Hematopoietic multipotent progenitor cell treated with erythropoietin and hydrocortisone succinate and interleukin-3 and kit ligand, for 8 days (in vitro differentiated cells): Measurements from ENCODE around the gene COMMD8.
"Not testable (repeated sequence)": the region's sequence is repeated elsewhere in the genome, so short reads cannot be mapped to it uniquely, and the experiment has no call there.

Experiments
- DNase-seq: peaks from one replicate; pipeline ENCODE4 v3.0.0-alpha.2; 2015

The COMMD8 gene

DNA sequence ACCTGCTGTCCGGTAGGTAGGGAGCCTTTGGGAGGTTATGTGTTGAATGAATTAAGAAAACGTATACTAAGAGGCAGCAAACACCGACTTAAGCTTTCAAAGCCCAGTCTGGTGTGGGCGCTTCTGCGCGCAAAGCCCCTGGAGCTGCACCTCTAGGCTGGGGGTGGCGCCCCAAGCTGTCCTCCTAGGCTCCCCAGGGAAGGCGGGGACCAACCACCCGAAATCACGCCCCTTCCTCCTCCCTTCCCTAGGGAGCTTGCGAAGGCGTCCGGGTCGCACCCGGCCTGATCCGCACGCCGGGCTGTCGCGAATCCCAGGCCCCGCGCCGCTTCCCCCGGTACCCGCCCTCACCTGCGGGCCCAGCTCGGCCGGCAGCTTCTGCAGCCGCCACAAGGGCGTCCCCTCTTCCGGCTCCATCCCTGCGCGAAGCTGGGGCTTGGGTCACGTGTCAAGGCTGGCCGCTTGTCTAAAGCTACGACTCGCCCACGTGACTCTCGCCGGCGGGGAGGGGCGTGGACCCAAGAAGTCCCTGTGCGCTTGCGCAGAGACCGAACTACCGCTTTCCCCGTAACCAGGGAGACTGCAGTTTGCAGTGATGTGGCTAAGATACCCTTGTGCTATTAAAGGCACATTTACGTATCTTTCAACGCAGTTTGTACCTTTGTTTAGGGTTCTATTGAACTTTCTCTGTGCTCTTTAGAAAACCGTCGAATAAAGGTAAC, at the start of gene COMMD8:
Gene COMMD8 (minus strand): TSS at position 468 of the 722 bp plus-strand sequence. CDS start 51 bp downstream, at position 417.
- peak; percentile 97 for DNase-seq

DNA sequence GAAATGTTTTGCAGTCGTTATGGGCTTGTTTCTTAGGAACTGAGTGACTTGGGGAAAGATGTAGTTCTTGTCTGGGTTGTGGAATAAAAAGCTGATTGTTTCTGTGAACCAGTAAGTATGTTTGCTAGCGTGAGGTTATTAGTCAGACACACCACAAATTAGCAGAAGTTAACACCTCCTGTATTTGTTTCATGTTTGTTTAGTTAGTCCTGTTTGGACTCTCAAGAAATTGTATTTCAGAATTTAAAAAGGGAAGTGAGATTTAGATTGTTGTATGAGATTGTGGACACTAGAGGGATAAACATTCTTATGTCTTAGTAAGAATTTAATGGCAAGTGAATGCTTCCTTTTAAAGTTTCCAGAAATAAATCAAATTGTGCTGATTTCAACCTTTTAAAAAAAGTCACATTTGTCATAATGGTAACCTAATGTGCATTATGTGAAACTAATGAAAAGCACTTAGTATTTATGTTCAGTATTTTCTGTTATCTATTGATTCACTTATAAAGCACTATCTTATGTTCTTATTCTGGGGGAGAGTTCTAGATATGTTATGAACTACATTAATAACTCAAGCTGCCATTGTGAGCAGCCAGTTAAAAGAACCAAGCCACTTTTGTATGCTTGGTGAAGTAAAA, 47.1 kb upstream of the COMMD8 start:
- no peak for DNase-seq

DNA sequence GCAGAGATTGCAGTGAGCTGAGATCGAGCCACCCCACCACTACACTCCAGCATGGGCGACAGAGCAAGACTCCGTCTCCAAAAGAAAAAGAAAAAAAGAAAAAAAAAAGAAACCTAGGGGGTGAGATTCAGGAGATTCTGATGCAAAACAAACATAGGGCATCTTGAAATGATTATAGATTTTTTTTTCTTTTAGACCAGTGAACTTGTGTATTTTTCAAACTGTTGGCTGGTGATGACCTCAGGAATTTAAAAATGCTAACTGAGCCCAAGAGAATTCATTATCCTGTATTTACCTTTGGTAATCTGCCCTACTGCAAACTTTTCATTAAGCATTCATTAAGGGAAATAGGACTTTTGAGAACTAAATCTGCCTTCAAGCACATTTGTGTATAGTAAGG, 42.2 kb upstream of the COMMD8 start:
- DNase-seq = no peak

DNA sequence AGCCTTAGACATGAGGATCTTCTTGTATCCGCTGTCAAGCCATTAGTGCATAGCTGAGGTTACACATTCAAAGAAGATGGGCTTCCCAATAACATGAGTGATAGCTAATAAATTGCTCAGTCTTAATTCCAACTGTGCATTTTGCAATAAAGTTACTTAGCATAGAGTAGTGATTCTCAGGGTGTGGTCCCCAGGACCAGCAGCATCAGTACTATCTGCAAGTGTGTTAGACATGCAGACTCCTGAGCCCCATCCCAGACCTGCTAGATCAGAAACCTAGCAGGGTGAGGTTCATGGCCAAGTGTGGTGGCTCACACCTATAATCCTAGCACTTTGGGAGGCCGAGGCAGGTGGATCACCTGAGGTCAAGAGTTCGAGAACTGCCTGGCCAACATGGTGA, 41.6 kb upstream of the COMMD8 start:
- DNase-seq = no peak

DNA sequence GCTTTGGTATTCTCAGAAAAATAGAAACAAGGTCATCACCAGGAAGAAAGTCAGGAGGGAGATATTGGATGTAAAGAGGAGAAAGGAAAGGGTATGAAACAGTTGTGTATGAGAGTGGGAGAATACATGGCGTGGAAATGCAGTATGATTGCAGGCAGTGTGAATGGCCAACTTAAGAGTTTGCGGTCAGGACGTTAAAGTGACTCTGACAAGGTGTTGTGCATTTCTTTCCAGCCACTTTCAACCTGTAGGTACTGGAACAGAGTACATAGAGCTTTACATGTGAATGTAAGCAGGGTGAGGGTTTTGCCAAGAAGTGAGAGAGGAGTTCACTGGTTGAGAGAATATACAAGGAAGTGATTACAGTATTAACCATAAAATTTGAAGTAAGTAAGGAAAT, 37.3 kb upstream of the COMMD8 start:
- no peak for DNase-seq

DNA sequence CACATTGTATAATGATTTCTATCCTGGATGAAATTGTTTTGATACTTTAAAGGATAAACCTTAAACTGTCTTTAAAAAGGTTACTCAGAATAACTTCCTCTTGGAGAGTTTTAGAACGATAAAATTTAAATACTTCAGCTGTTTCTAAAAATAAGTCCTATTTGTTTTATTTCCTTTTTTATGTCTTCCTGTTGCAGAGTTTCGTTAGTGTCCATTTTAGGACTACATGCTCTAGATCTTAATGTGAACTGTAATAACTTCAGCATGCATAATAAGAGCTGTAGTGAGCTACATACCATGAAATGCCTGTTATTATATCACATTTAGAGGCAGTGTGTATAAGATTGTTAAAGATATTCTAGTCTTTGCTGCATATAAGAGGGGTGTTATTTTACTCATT, 36.2 kb upstream of the COMMD8 start:
- no peak for DNase-seq

DNA sequence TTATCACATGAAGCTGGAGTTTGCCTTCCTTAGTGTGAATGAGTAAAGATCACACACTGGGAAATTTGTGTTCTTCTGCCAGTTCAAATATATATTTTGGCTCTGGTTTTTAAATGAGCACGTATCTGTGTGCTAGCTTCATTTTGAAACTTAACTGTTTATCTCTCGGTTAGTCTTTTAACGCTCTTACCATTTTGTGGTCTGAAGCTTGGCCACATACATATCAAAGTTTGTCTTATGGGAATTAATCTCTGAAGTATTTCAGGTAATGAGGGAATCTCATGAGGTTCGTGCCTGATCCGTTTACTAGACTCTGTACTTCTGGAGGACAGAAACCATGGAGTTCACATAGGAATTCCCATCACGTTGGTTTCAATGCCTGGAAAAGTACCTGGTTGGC, 35.4 kb upstream of the COMMD8 start:
- DNase-seq = no peak

DNA sequence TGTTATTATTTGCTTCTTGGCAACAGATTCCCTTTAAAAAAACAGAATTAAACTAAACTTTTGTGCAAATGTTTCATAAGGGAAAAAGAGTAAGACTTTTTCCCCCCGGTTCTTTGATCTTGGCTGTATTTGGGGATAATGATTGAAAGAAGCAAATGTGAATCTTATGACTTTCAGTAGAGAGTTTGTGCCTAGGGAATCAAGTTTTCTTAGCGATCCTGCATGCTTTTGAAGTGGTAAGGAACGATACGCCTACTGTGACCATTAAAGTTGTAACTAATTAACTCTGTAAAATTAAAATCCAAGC, 30.6 kb upstream of the COMMD8 start:
- no peak for DNase-seq

DNA sequence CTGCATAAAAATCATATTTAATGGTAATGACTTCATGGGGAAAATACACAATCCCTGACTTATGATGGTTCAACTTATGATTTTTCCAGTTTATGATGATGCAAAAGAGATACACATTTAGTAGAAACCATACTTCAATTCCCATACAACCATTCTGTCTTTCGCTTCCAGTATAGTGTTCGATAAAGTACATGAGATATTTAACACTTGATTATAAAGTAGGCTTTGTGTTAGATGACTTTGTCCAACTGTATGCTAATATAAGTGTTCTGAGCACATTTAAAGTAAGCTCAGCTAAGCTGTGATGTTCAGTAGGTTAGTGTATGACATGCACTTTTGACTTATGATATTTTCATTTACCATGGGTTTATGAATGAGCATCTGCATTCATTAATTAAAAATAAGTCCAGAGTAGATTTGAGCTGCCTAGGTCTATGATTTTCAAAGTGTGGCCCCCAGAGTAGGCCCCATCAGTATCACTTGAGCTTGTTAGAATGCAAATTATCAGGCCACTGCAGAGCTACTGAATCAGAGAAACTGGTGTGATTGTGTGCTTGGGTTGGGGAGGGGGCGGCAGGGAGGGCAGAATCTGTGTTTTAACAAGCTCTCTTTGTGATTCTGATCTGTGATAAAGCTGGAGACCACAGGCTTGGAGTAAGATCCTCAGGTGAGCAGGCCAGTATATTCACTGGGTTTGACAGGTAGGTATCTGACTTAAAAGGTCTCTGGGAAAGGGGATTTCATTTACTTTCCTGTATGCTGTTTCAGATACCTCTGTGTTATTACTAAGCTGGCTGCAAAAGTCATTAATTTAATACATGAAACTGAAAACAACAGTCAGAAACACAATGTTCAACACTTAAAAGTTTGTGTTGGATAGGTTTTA, 30.0 kb upstream of the COMMD8 start:
- DNase-seq = no peak

DNA sequence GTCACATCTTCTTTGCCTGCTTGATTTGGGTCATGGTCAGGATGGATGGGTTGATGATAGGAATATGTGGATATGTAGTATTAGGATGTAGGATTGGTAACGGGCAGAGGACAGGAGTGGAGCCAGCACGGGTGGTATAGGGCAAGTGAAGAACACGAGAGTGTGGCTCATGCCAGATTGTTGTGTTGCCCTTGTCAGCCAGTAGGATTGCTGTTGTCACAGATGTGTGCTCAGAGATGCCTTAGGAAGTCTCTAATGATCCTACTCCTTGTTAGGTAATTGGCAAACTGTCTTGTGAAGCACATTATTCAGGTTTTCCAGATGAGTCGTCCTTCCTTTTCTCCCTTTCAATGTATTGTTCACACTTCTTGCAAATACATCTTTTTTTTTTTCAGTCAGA, 27.0 kb upstream of the COMMD8 start:
- DNase-seq = peak; percentile 32

DNA sequence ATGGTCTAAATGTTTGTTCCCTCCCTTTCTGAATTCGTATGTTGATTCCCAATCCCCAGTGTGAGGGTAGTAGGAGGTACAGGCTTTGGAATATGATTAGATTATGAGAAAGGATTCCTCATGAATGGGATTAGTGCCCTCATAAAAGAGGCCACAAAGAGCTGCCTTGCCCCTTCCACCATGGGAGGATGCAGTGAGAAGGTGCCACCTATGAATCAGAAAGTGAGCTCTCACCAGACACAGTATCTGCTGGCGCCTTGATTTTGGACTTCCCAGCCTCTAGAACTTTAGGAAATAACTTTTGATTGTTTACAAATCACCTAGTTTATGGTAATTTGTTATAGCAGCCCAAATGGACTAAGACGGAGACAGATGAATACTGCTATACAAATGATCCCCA, 25.2 kb upstream of the COMMD8 start:
- DNase-seq = no peak

DNA sequence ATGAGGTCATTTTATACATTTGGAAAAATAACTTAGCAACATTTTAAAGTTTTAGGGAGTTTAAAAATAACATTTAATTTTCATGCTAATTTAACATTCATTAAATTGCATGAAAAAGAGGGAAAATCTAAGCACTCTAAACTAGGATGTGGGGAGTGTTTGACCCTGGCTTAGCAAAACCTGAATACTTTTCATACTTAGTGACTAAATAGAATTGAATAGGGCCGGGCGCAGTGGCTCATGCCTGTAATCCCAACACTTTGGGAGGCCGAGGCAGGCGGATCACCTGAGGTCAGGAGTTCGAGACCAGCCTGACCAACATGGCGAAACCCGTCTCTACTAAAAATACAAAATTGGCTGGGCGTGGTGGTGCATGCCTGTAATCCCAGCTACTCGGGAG, 23.2 kb upstream of the COMMD8 start:
- DNase-seq = not testable (repeated sequence)

DNA sequence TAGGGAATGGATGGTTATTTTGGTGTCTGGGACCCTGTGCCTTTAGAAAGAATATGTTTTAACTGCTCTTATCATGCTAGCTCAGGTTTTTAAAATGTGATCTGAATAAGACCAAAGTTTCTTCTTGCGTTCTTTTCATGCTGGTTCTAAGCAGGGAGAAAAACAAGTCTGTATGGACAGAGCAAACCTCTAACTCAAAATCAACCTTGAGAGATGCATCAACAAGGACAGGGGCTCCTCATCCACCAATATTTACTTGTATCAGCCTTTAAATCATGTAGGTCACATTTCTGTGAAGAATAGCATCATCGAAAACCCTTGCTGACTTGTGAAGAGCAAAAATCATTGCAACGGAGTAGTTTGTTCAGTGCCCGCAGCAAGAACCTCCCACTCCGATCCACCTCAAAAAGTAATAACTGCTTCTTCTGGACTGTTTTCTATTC, 22.8 kb upstream of the COMMD8 start:
- no peak for DNase-seq

DNA sequence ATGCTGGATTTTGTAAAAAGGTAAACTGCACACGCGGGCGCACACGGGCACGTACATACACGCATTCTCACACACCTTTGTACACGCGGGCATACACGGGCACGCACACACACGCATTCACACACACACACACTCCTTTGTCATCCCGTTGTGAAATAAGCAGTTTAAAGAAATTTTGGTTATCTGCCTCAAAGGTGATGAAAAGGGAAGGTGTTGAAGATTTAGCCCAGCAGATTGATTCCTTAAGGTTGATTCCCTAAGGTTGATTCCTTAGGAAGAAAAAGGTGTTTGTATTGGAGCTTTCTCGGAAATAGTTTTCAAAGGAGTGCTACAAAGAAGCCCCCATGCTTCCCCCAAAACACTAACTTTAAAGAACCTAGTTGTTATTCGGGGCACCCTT, 22.3 kb upstream of the COMMD8 start:
- no peak for DNase-seq

DNA sequence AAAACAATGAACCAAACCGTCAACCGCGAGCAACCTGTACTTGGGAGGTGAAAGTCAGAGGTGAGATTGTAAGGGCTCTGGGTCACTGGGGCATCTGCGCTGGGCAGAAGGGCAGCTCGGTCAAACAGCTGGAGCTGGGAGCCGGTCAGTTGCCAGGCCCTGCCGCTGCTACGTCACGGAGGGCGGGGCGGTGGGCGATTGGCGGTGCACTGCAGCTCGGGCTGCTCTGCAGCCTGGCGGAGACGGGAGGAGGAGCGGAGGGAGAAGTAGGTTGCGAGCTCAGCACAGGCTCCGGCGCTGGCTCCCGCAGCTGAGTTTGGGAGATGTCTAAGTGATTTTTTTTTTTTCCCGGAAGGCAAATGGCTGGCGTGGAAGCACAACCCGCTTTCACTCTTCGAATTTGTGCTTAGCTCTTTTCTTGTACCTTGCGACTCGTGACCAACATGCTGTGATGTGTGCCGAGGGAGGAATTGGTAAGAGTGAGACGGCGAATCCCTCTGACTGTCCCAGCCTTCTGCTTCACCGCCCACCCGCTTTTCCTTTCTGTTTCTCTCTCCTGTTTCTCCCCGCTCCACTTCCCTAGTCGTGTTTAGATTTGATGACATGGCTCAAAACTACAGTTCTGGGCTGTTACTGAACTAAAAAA, 21.7 kb upstream of the COMMD8 start, which contains the start of gene ATP10D:
Gene ATP10D (plus strand): TSS at position 229 of the 646 bp plus-strand sequence. CDS start 27,266 bp downstream, outside the sequence.
- peak; percentile 82 for DNase-seq

DNA sequence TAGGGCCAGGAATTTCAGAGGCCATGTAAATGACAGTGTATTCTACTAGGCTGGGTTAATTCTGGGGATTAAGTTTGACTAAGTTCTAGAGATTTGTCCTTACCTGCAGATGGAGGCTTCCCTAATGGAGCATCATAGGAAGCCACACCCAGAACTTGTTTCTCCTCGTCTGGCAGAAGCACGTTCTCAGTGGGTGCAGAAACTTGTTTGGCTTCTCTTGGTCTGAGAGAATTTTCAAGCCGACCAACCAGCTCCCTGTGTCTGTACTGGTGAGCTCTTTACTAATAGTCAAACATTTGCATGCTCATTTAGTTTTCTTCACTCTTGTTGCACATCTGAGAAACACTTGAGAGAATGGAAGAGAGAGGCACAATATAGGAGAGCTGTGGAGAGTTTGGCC, 20.7 kb upstream of the COMMD8 start:
- DNase-seq = no peak

DNA sequence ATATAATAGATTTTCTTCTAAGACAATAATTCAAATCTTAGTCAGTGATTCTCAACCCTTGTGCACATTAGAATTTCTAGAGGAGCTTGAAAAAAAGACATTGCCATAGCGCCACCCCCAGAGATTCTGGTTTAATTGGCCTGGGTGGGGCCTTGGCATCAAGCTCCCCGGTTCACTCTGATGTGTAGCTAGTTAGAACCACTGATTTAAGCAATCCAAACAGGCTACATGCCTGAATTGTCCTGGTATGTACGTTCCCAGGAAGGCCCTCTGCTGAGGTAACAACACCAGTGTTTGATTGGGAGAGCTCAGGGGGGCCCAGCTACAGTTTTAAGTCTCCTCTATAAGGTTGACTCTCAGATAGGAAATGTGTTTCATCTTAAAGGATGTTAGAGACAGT, 20.2 kb upstream of the COMMD8 start:
- no peak for DNase-seq

DNA sequence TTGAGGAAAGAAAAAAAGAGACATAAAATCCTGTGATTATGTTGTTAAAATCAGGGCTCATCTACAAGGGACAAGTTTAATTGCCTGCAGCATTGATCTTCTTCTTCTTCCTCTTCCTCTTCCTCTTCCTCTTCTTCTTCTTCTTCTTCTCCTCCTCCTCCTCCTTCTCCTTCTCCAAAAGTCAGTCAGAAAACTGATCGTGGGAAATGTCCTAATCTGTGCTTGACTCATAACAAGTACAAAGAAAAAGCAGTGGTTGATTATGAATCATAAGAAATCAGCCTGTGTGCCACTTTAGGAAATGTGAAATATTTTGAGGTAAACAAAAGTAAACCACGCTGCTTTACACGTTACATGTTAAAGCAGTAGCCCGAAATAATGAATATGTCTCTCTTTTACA, 18.8 kb upstream of the COMMD8 start:
- DNase-seq = no peak

DNA sequence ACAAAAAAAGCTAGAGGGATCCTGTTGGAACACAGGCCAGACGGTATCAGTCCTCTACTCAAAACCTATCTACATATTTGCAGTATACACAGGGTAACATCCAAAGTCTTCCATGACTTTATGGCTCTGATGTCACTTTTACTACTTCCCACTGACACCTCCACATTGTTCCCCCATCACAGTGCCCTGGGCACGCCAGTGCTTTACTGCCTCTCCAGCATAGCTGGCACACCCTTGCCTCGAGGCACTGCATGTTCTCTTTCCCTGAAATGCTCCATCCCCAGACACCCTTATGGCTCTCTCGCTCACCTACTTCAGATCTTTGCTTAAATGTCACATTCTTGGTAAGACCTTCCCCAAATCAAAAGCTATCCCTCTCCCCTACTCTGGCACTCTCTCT, 15.3 kb upstream of the COMMD8 start:
- DNase-seq = no peak

DNA sequence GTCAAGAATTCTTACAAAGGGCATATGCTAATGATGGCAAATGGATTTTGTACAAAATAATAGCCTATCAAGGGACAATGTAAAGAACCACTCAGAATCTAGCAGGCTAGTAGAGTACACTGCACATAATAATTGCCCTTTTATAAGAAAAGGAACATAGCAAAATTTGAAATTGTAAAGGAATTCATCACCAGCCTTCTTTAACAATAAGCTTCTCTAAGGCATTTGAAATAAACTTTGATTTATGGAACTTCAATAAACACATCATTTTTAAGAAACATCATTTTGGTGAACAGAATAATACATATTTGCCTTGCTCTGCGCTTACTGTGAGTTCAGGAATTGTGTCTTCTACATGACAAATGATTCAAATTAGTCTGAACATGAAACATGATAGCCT, 11.9 kb upstream of the COMMD8 start:
- DNase-seq = no peak

DNA sequence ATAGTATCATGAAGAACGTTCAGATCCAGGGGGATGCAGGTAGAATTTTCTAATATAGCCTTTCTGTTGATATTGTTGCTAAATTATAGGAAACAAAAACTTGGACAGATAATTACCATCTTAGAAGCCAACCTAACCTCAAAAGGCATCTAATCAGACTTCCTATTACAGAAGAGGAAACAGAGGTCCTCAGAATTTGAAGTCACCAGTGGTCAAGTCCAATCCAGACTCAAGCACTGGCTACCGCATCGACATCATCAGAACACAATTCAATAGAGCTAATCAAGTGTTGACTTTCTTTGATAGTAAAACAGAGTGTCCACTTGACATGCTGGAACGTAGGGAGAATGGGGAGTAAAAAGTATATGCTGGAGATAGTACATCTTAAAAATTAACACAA, 11.3 kb upstream of the COMMD8 start:
- no peak for DNase-seq

DNA sequence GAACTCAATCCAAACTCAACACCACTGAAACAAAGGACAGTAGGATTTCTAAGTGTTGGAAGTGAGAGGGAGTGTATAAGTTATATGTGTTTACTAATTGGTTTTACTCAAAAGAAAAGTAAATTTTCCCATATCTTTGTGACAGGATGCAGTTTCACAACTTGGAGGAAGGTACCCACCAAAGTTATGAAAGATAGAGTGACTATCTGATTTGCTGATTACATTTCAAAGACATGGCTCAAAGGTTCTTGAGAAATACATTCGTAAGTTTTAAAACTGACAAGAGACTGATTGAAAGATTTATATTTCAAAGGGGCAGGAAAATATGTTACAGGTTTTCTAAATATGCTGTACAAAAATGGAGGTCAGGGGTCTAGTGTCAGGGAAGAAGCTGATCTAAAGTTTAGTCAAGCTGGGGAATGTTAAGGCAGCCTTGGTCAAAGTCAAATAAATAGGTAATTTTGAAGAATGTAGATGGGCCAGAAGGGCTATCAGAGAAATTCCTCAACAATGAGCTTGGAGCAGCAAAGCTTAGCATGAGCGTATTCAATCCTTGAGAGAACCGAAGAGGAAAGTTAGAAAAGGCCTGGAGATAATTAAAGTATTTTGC, 9.7 kb upstream of the COMMD8 start:
- DNase-seq = no peak

DNA sequence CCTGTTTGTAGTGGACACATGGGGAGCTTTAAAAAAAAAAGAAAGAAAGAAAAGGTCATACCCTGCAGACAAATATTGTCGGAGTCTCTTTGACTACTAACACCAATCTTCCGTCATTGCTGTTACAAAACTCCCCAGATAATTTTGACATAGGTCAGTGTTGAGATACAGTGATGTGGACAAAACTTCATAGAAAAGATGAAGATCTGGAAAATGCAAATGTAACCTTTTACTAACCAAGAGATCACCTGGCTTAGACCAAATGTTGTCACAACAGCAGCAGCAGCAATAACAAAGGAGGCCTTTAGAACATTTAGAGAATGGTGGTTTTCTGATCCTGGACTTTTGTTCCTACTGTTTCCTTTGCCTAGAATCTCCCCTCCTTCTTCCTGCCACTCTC, 8.1 kb upstream of the COMMD8 start:
- no peak for DNase-seq
